Right renal cortex interstitium (tissue), 3 donors: ENCODE data around the gene RPE65. TPM values are rescaled to one million over a fixed set of nuclear protein-coding genes. Genes with fewer than 3 reads are reported as not detected.

Experiments used
- polyA plus RNA-seq, 3 donors: library from polyadenylated mRNA; unstranded; fragments of 120-200 nt; gene quantifications; one replicate each; pipeline ENCODE4 v1.2.1, GENCODE V29; 2013; ENCODE audit not compliant: insufficient read length in 3 of 3

RPE65 gene
- polyA plus RNA-seq, 3 donors: 0.11 to 0.14 (median 0.14) TPM

Other genes starting within 250 kb of the RPE65 start
- gene WLS, start 217.4 kb downstream of the RPE65 start, polyA plus RNA-seq: 100 to 1,000 TPM; 163 to 170 (median 168) TPM
- gene DEPDC1, start 47.1 kb upstream of the RPE65 start, polyA plus RNA-seq: 10 to 100 TPM; 15.7 to 17.2 (median 16.8) TPM